OCI-LY7 (cell line): ENCODE results near the gene PDCD6IP. TPM values are rescaled to one million over a fixed set of nuclear protein-coding genes. Genes with fewer than 3 reads are reported as not detected.
"Not testable (repeated sequence)": the region's sequence is repeated elsewhere in the genome, so short reads cannot be mapped to it uniquely, and the experiment has no call there.

Experiments used
- BruUV-seq: library from RNA; stranded (reverse); fragments of 400-500 nt; replicated peaks from 2 replicates; lab custom pipeline; 2021; lab: Mats Ljungman, UMichigan
- CTCF ChIA-PET: fragments of 300-600 bp; sonication (Branson Sonifier 250); formaldehyde crosslinking; loops from one replicate; lab custom pipeline; 2022; ENCODE audit warnings: antibody characterized with exemption; ENCODE audit not compliant: unreplicated experiment; lab: Charles Lee
- POLR2A ChIA-PET: fragments of 300-600 bp; sonication (Branson Sonifier 250); formaldehyde crosslinking; loops from one replicate; lab custom pipeline; 2022; ENCODE audit warnings: antibody characterized with exemption; lab: Charles Lee
- DNase-seq: peaks from one replicate; pipeline ENCODE4 v3.0.0-alpha.2; 2015; ENCODE audit warnings: low spot score
- H2AFZ ChIP-seq: fragments of 200-600 bp; sonication (generic), shearing (Covaris generic); 2 replicates; pipeline ENCODE4 v1.6.1; 2014; ENCODE audit warnings: mild to moderate bottlenecking, antibody characterized with exemption, low read length, moderate library complexity
- H3K27ac ChIP-seq: fragments of 200-600 bp; sonication (generic); 2 replicates; pipeline ENCODE4 v1.5.1; 2014; ENCODE audit warnings: mixed run types, low read depth, mild to moderate bottlenecking, moderate library complexity, low read length, inconsistent platforms; ENCODE audit not compliant: poor library complexity, severe bottlenecking
- H3K36me3 ChIP-seq: fragments of 200-600 bp; sonication (generic); 2 replicates; pipeline ENCODE4 v1.6.1; 2014; ENCODE audit warnings: mild to moderate bottlenecking, antibody characterized with exemption, low read length, moderate library complexity, mixed read lengths; ENCODE audit not compliant: insufficient read depth
- H3K4me1 ChIP-seq: fragments of 200-600 bp; sonication (generic); 2 replicates; pipeline ENCODE4 v1.5.1; 2014; ENCODE audit warnings: mild to moderate bottlenecking, low read length; ENCODE audit not compliant: insufficient read depth, poor library complexity, severe bottlenecking
- H3K4me2 ChIP-seq: fragments of 200-600 bp; sonication (generic); 2 replicates; pipeline ENCODE4 v1.6.1; 2014; ENCODE audit warnings: mild to moderate bottlenecking, low read length
- H3K4me3 ChIP-seq: fragments of 200-600 bp; sonication (generic); 2 replicates; pipeline ENCODE4 v1.5.1; 2014; ENCODE audit warnings: mild to moderate bottlenecking, low read depth, low read length; ENCODE audit not compliant: poor library complexity, severe bottlenecking
- H3K79me2 ChIP-seq: fragments of 200-600 bp; sonication (generic); 2 replicates; pipeline ENCODE4 v1.6.1; 2016; ENCODE audit warnings: low read depth, mild to moderate bottlenecking, low read length, moderate library complexity, mixed read lengths; ENCODE audit not compliant: insufficient read depth
- H3K9me2 ChIP-seq: fragments of 200-600 bp; sonication (generic); 2 replicates; pipeline ENCODE4 v1.6.1; 2016; ENCODE audit warnings: mild to moderate bottlenecking, low read length, mixed read lengths; ENCODE audit not compliant: insufficient read depth
- H3K9me3 ChIP-seq: fragments of 200-600 bp; sonication (generic); 2 replicates; pipeline ENCODE4 v1.6.1; 2014; ENCODE audit warnings: mild to moderate bottlenecking, mixed run types, low read length, mixed read lengths
- H4K20me1 ChIP-seq: fragments of 200-600 bp; sonication (generic); 2 replicates; pipeline ENCODE4 v1.6.1; 2014; ENCODE audit warnings: mild to moderate bottlenecking, antibody characterized with exemption, low read length, moderate library complexity, mixed read lengths; ENCODE audit not compliant: insufficient read depth
- CTCF ChIP-seq: fragments of 200-600 bp; sonication (generic); conservative IDR thresholded peaks from 2 replicates; pipeline ENCODE4 v1.5.1; 2014; ENCODE audit warnings: mild to moderate bottlenecking, antibody characterized with exemption, low read length, moderate library complexity, mixed read lengths
- EZH2phosphoT487 ChIP-seq: fragments of 200-600 bp; sonication (generic); IDR thresholded peaks from 2 replicates; pipeline ENCODE4 v1.6.1; 2018; ENCODE audit warnings: low read depth, borderline replicate concordance, mild to moderate bottlenecking, mixed run types, antibody characterized with exemption, low read length, moderate library complexity, mixed read lengths
- intact Hi-C: fragments of 100-400 bp; cut with micrococcal nuclease; formaldehyde crosslinking; loops from one replicate; pipeline ENCODE4 v1.10.0; 2022; ENCODE audit not compliant: unreplicated experiment
- total RNA-seq, 2 experiments: library from RNA; depleted of rRNA in 1 of 2; stranded (reverse); fragments of >200 nt in 1 of 2; shearing (Covaris generic) in 1 of 2; gene quantifications; 2 replicates each; pipeline ENCODE4 v1.2.3, GENCODE V29; 2014 to 2022

PDCD6IP gene
- total RNA-seq, 2 experiments from 2014 or later: 75.5 to 216 TPM

GRCh38 chr3:33839283-33839682 lies 40.9 kb downstream of the PDCD6IP start:
- H3K9me2 ChIP-seq: no peaks in the 10 kb centered on the region
- ChIA-PET CTCF (no interaction called here), POLR2A (no interaction called here)
- peaks cover 60% of the 10 kb centered on the region for H3K36me3 ChIP-seq
- no peak overlapping the region for H3K27ac ChIP-seq
- no peak overlapping the region for H2AFZ ChIP-seq
- H4K20me1 ChIP-seq: no peaks in the 10 kb centered on the region
- TF ChIP-seq EZH2phosphoT487 (no peak), CTCF (no peak)
- H3K9me3 ChIP-seq: no peaks in the 10 kb centered on the region
- no peak overlapping the region for H3K4me2 ChIP-seq
- no peak overlapping the region for H3K4me3 ChIP-seq
- peaks cover 2% of the 10 kb centered on the region for H3K4me1 ChIP-seq
- H3K79me2 ChIP-seq: peaks cover 8% of the 10 kb centered on the region; the same call in 1 of the 2 replicates
- no TSS peak for BruUV-seq
- DNase-seq: no peak
- intact Hi-C loops: no loop called here

- no peaks in the 10 kb centered on the region for H3K9me2 ChIP-seq
- no peak overlapping the region for H3K4me3 ChIP-seq
- CTCF ChIA-PET: no interaction called here
- no peak overlapping the region for H3K27ac ChIP-seq
- no peaks in the 10 kb centered on the region for H3K4me1 ChIP-seq
- H3K4me2 ChIP-seq: no peak overlapping the region
- intact Hi-C loops: no loop called here
- no peaks in the 10 kb centered on the region for H3K79me2 ChIP-seq
- no peaks in the 10 kb centered on the region for H4K20me1 ChIP-seq
- peaks cover 59% of the 10 kb centered on the region for H3K36me3 ChIP-seq
- no peak for TF ChIP-seq EZH2phosphoT487
- TF ChIP-seq CTCF: no peak
- POLR2A ChIA-PET: no interaction called here
- no peak for DNase-seq
- no peak overlapping the region for H2AFZ ChIP-seq
- H3K9me3 ChIP-seq: no peaks in the 10 kb centered on the region
- BruUV-seq: no TSS peak
Measured at GRCh38 chr3:33840179-33840578, 41.7 kb downstream of the PDCD6IP start.

- Histone ChIP-seq H3K79me2 (no peaks in the 10 kb centered on the region), H3K36me3 (peaks cover 56% of the 10 kb centered on the region), H3K9me2 (no peaks in the 10 kb centered on the region), H3K9me3 (no peaks in the 10 kb centered on the region), H3K4me2 (no peak overlapping the region), H3K4me3 (no peak overlapping the region), H2AFZ (no peak overlapping the region), H3K27ac (no peak overlapping the region), H3K4me1 (no peaks in the 10 kb centered on the region), H4K20me1 (no peaks in the 10 kb centered on the region)
- TF ChIP-seq EZH2phosphoT487 (no peak), CTCF (no peak)
- ChIA-PET CTCF (no interaction called here), POLR2A (no interaction called here)
- BruUV-seq: no TSS peak
- intact Hi-C loops: no loop called here
- no peak for DNase-seq
Measured at GRCh38 chr3:33848624-33849347, 50.4 kb downstream of the PDCD6IP start.

GRCh38 chr3:33850599-33850998 lies 52.2 kb downstream of the PDCD6IP start:
- POLR2A ChIA-PET, H3K4me1 ChIP-seq, H3K79me2 ChIP-seq, CTCF ChIA-PET, H3K27ac ChIP-seq, intact Hi-C loops, BruUV-seq, H3K9me2 ChIP-seq, H3K4me3 ChIP-seq, H3K9me3 ChIP-seq, H2AFZ ChIP-seq, H3K4me2 ChIP-seq, H4K20me1 ChIP-seq, DNase-seq: not testable (repeated sequence)
- H3K36me3 ChIP-seq: peaks cover 56% of the 10 kb centered on the region
